ENCODE results near the gene MICAL2. TPM values are rescaled to one million over a fixed set of nuclear protein-coding genes. Genes with fewer than 3 reads are reported as not detected.

The MICAL2 gene
- total RNA-seq, 4 donors from 2014 or later: 109 to 197 (median 183) TPM

- Histone ChIP-seq H3K9me3 (no peaks in the 10 kb centered on the region), H3K4me3 (no peak overlapping the region), H3K27ac (peak overlapping the region in 2 of 4 donors; percentile 89 to 94), H3K36me3 (peaks cover 0 to 20% (median 0%) of the 10 kb centered on the region in 3 donors), H3K4me1 (peaks cover 0 to 84% (median 3%) of the 10 kb centered on the region in 4 donors), H3K27me3 (no peaks in the 10 kb centered on the region)
- no peak for TF ChIP-seq CTCF (IDR thresholded peaks at IDR 0.05)
- no peak for TF ChIP-seq POLR2A (IDR thresholded peaks at IDR 0.05)
- no peak for DNase-seq
Observed at GRCh38 chr11:12161603-12162350, 51.4 kb downstream of the MICAL2 start.

- Histone ChIP-seq H3K4me1 (peaks cover 0 to 86% (median 6%) of the 10 kb centered on the region in 4 donors), H3K27ac (peak overlapping the region in 3 of 4 donors; percentile 67 to 94 (median 89)), H3K36me3 (peaks cover 0 to 20% (median 0%) of the 10 kb centered on the region in 3 donors), H3K9me3 (no peaks in the 10 kb centered on the region), H3K4me3 (no peak overlapping the region), H3K27me3 (no peaks in the 10 kb centered on the region)
- no peak for DNase-seq
- TF ChIP-seq CTCF (IDR thresholded peaks at IDR 0.05) (no peak), POLR2A (IDR thresholded peaks at IDR 0.05) (no peak)
Observed at GRCh38 chr11:12162652-12163051, 52.3 kb downstream of the MICAL2 start.

GRCh38 chr11:12163181-12163941 is 53.0 kb downstream of the MICAL2 start:
- TF ChIP-seq CTCF (IDR thresholded peaks at IDR 0.05) (no peak), POLR2A (IDR thresholded peaks at IDR 0.05) (peak in 1 of 2 donors; percentile 16)
- Histone ChIP-seq H3K9me3 (no peaks in the 10 kb centered on the region), H3K4me1 (peaks cover 0 to 83% (median 6%) of the 10 kb centered on the region in 4 donors), H3K36me3 (peaks cover 0 to 20% (median 0%) of the 10 kb centered on the region in 3 donors), H3K27ac (peak overlapping the region in 3 of 4 donors; percentile 67 to 94 (median 89)), H3K27me3 (no peaks in the 10 kb centered on the region), H3K4me3 (no peak overlapping the region)
- DNase-seq: peak in 2 of 3 donors; percentile 69 to 78

- peak overlapping the region in 3 of 4 donors; percentile 67 to 94 (median 89) for H3K27ac ChIP-seq
- H3K4me1 ChIP-seq: peaks cover 0 to 74% (median 6%) of the 10 kb centered on the region in 4 donors
Observed at GRCh38 chr11:12164061-12165014, 53.9 kb downstream of the MICAL2 start.

More at GRCh38 chr11:12164061-12165014, 53.9 kb downstream of the MICAL2 start:
- no peak for DNase-seq
- Histone ChIP-seq H3K4me3 (no peak overlapping the region), H3K36me3 (peaks cover 0 to 20% (median 0%) of the 10 kb centered on the region in 3 donors), H3K9me3 (no peaks in the 10 kb centered on the region), H3K27me3 (no peaks in the 10 kb centered on the region)
- TF ChIP-seq CTCF (IDR thresholded peaks at IDR 0.05) (no peak), POLR2A (IDR thresholded peaks at IDR 0.05) (no peak)
